Smooth muscle cell (in vitro differentiated cells): ENCODE measurements around the gene CYTH1. TPM values are rescaled to one million over a fixed set of nuclear protein-coding genes. Genes with fewer than 3 reads are reported as not detected.

Experiments
- DNase-seq: peaks from one replicate; lab custom pipeline; 2025; ENCODE audit not compliant: unreplicated experiment; lab: John Stamatoyannopoulos, UW
- H2AFZ ChIP-seq: fragments of 200-600 bp; sonication (generic); 2 replicates; pipeline ENCODE4 v1.6.0; 2016; ENCODE audit warnings: antibody characterized with exemption, low read depth, mild to moderate bottlenecking
- H3F3A ChIP-seq: fragments of 200-600 bp; sonication (generic); 2 replicates; pipeline ENCODE4 v1.6.0; 2017; ENCODE audit warnings: antibody characterized with exemption, low read depth
- H3K27ac ChIP-seq: fragments of 200-600 bp; sonication (generic); 2 replicates; pipeline ENCODE4 v1.5.1; 2016; ENCODE audit warnings: low read depth, mild to moderate bottlenecking
- H3K27me3 ChIP-seq: fragments of 200-600 bp; sonication (generic); 2 replicates; pipeline ENCODE4 v1.6.1; 2016; ENCODE audit warnings: low read depth, mild to moderate bottlenecking
- H3K36me3 ChIP-seq: fragments of 200-600 bp; sonication (generic); 2 replicates; pipeline ENCODE4 v1.5.1; 2016; ENCODE audit warnings: low read depth
- H3K4me1 ChIP-seq: fragments of 200-600 bp; sonication (generic); 2 replicates; pipeline ENCODE4 v1.5.1; 2016; ENCODE audit warnings: low read depth
- H3K4me2 ChIP-seq: fragments of 200-600 bp; sonication (generic); 2 replicates; pipeline ENCODE4 v1.6.0; 2016; ENCODE audit warnings: mild to moderate bottlenecking
- H3K4me3 ChIP-seq: fragments of 200-600 bp; sonication (generic); 2 replicates; pipeline ENCODE4 v1.5.1; 2016; ENCODE audit warnings: mild to moderate bottlenecking
- H3K79me2 ChIP-seq: fragments of 200-600 bp; sonication (generic); 2 replicates; pipeline ENCODE4 v1.6.0; 2016; ENCODE audit warnings: low read depth, mild to moderate bottlenecking
- H3K9ac ChIP-seq: fragments of 200-600 bp; sonication (generic); 2 replicates; pipeline ENCODE4 v1.6.0; 2016; ENCODE audit warnings: low read depth
- H3K9me3 ChIP-seq: fragments of 200-600 bp; sonication (generic); replicated peaks from 2 replicates; pipeline ENCODE4 v1.5.1; 2016; ENCODE audit warnings: low read depth
- H4K20me1 ChIP-seq: fragments of 200-600 bp; sonication (generic); 2 replicates; pipeline ENCODE4 v1.6.0; 2016; ENCODE audit warnings: low read depth
- CTCF ChIP-seq: fragments of 200-600 bp; sonication (generic); IDR thresholded peaks from 2 replicates; pipeline ENCODE4 v1.5.1; 2017; ENCODE audit warnings: borderline replicate concordance, mild to moderate bottlenecking, antibody characterized with exemption; ENCODE audit not compliant: insufficient read depth, poor library complexity, severe bottlenecking
- WGBS: methylation state at CpG from one replicate; pipeline ENCODE4 v1.1.7; 2016; ENCODE audit warnings: low lambda C conversion rate; 5-methylcytosine and 5-hydroxymethylcytosine counted together
- polyA plus RNA-seq: library from polyadenylated mRNA; unstranded; fragments of >200 nt; fragmentation: Nextera tagmentation; extraction: Ambion mirVana; gene quantifications from 2 replicates; pipeline ENCODE4 v1.2.1, GENCODE V29; 2016
- total RNA-seq: library from RNA; depleted of rRNA; stranded (reverse); fragments of >200 nt; gene quantifications from 2 replicates; pipeline ENCODE4 v1.2.3, GENCODE V29; 2014

CYTH1 gene
- total and polyA plus RNA-seq, 2 experiments from 2014 or later = 14.1 to 19.3 TPM

DNA sequence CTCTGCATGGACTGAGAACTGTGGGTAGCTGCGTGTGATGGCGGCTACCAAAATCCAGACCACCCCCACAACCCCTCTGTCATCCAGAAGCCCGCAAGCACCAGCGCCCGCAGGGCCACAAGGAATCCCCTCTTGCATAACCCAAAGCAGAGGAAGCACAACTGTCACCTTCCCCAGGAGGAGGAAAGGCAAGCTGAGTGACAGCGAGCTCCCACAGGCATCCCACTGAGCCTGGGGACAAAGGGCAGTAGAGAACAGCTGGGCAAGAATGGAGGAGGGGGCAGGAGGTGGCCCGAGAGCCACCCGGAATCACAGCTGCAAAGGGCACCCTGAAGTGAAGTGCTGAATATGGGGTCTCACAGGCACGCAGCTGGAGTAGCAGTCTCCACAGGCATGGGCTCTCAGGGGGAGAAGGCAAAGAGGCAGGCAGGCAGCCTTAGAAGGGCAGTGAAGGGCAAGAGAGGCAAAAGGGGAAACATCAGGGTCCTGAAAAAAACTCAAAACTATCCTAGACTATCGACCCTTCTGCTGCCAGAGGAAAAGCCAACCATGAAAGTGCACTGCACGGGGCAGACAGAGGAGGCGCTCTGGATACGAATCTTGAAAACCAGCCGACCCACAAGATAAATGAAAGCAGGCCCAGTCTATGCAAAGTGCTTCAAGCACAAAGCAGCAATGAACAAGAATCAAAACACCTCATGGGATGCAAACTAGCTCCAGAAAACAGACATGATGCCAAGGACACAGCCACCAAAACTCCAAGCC, 41.4 kb upstream of the CYTH1 start:
- H3K9me3 ChIP-seq = no peaks in the 10 kb centered on the region
- no peaks in the 10 kb centered on the region for H3K4me1 ChIP-seq
- H4K20me1 ChIP-seq = peaks cover 18% of the 10 kb centered on the region
- peak; percentile 22 for TF ChIP-seq CTCF
- H3F3A ChIP-seq = peaks cover 14% of the 10 kb centered on the region
- 88% methylated on average over 14 of the region's 14 CpGs for WGBS
- H3K36me3 ChIP-seq = peaks cover 11% of the 10 kb centered on the region
- H3K4me2 ChIP-seq = peak overlapping the region; percentile 62
- H3K79me2 ChIP-seq = no peaks in the 10 kb centered on the region
- H2AFZ ChIP-seq = no peak overlapping the region
- no peaks in the 10 kb centered on the region for H3K27me3 ChIP-seq
- H3K9ac ChIP-seq = no peak overlapping the region
- no peak for DNase-seq
- no peak overlapping the region for H3K4me3 ChIP-seq
- H3K27ac ChIP-seq = peak overlapping the region; percentile 87

- peak; percentile 7 for DNase-seq
- Histone ChIP-seq H3K27ac (peak overlapping the region; percentile 87), H3K27me3 (no peaks in the 10 kb centered on the region), H3K36me3 (peaks cover 11% of the 10 kb centered on the region), H3F3A (peaks cover 14% of the 10 kb centered on the region), H3K4me1 (no peaks in the 10 kb centered on the region), H3K4me3 (no peak overlapping the region), H3K4me2 (peak overlapping the region; percentile 62), H3K79me2 (no peaks in the 10 kb centered on the region), H3K9me3 (no peaks in the 10 kb centered on the region), H4K20me1 (peaks cover 12% of the 10 kb centered on the region), H2AFZ (no peak overlapping the region), H3K9ac (peak overlapping the region; percentile 46)
- no peak for TF ChIP-seq CTCF
- 35% methylated on average over 14 of the region's 14 CpGs for WGBS
Measured at GRCh38 chr17:78822552-78822951, 40.5 kb upstream of the CYTH1 start.

GRCh38 chr17:78821961-78822360, 39.9 kb upstream of the CYTH1 start:
- Histone ChIP-seq H3K4me2 (peak overlapping the region; percentile 62), H3K27me3 (no peaks in the 10 kb centered on the region), H3K27ac (peak overlapping the region; percentile 87), H3K9me3 (no peaks in the 10 kb centered on the region), H3K4me3 (no peak overlapping the region), H3K36me3 (peaks cover 11% of the 10 kb centered on the region), H3K9ac (peak overlapping the region; percentile 46), H3K79me2 (no peaks in the 10 kb centered on the region), H3F3A (peaks cover 14% of the 10 kb centered on the region), H4K20me1 (peaks cover 12% of the 10 kb centered on the region), H3K4me1 (no peaks in the 10 kb centered on the region), H2AFZ (no peak overlapping the region)
- WGBS = 81% methylated on average over 8 of the region's 8 CpGs
- TF ChIP-seq CTCF = no peak
- no peak for DNase-seq

- DNase-seq = no peak
- no peak overlapping the region for H3K9ac ChIP-seq
- WGBS = 95% methylated on average over 13 of the region's 13 CpGs
- H3K4me1 ChIP-seq = no peaks in the 10 kb centered on the region
- H3K4me2 ChIP-seq = no peak overlapping the region
- H3K9me3 ChIP-seq = no peaks in the 10 kb centered on the region
- peaks cover 17% of the 10 kb centered on the region for H4K20me1 ChIP-seq
- no peak overlapping the region for H3K27ac ChIP-seq
- H3F3A ChIP-seq = peaks cover 14% of the 10 kb centered on the region
- no peaks in the 10 kb centered on the region for H3K27me3 ChIP-seq
- H3K36me3 ChIP-seq = peaks cover 8% of the 10 kb centered on the region
- H3K79me2 ChIP-seq = no peaks in the 10 kb centered on the region
- H3K4me3 ChIP-seq = no peak overlapping the region
- no peak for TF ChIP-seq CTCF
- H2AFZ ChIP-seq = no peak overlapping the region
Measured at GRCh38 chr17:78820841-78821240, 38.8 kb upstream of the CYTH1 start.
